HS-5 (cell line): Measurements from ENCODE around the gene STOML2.
A peak's percentile ranks its signal among the peaks of the same experiment; 100 is the strongest.

Experiments
- DNase-seq: peaks from one replicate; pipeline ENCODE4 v3.0.0-alpha.2; 2012; ENCODE audit warnings: low read depth

The STOML2 gene

DNA sequence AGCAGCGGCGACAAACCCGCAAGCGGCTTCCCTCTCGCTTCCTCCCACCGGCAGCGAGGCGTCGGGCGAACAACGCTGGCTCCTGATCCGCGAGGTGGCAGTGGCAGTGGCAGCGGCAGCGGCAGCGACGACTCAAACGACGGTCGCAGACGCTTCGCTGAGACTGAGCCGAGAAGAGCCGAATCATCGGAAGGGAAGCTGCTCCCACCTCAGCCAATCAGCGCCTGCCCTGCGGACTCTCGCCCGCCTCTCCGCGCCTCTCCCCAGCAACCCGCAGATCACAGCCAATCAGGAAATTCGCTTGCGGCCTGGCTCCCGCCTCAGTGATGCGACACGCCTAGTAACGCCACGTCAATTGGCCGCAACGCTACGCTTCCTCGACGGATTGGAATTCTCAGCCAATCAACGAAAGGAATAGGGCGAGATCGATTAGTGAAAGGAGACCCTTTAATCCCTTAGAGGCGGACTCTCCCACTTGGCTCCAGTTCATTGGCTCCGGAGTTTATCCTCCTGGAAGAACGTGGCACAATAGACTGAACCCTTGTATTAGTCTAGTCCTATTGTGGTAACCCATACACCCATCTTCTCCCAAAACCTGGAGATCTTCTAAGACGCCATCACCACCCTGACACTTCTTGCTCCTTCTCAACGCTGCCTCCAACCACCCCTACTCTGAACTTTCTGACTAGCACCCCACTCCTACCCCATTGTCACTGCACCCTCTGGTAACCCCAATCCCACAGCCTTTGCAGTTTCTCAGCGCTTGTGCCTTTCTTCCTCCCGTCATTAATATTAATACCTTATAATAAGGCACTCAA lies 30.3 kb downstream of the STOML2 start, which contains the start of gene VCP:
Gene VCP (minus strand): TSS at position 165 of the 818 bp plus-strand sequence. CDS start 272 bp downstream, outside the sequence.
- peak; percentile 98 for DNase-seq

DNA sequence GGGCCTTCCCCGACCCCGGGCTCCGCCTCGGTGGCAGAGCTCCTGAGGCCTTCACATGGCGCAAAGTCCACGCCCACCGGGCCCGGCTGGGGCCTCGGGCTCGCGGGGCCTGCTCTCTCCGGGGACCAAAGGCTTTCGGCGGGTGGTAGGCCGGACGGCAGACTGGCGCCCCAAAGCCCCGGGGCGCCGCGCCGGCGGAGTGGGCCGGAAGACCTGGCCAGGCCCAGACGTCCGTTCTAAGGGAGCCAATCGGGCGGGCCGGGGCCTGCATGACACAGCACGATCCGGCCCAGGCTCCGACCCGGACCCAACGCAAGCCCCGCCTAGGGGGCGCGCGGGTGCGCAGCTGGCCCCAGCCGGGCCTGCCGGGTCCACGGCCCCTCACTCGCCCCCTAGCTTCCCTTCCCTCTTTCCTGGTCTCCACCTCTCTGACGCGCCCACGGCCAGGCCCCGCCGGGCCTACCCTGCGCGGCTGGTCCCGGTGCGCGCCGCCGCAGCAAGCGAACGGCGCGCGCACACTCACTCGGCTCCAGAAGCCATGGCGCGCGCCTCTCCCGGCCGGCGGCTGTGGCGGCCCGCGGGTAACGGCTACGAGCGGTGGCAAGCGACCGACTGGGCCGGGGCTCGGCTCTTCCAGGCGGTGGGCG lies 31.0 kb downstream of the STOML2 start:
- peak; percentile 71 for DNase-seq

GRCh38 chr9:35070823-35071813 lies 31.8 kb downstream of the STOML2 start:
- no peak for DNase-seq

DNA sequence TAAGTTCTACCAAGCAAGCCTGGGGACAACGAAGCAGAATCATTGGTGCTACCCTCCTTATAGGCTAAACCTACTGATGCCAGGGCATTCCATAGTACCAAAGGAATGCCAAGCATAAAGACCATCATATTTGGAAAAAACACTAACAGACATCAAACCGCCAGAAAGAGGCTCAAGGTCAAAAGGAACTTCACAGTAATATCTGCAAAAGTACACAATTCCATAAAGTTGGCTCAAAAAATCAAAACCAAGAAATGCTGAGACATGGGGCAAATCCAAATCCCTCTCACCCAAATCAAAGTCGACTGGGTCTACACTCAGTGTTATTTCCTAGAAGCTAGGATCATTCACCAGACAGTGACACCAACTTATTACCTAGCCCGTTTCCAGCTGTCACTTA lies 33.9 kb downstream of the STOML2 start:
- no peak for DNase-seq

- no peak for DNase-seq
These were observed 35.9 kb downstream of the STOML2 start for GRCh38 chr9:35067056-35067455.

DNA sequence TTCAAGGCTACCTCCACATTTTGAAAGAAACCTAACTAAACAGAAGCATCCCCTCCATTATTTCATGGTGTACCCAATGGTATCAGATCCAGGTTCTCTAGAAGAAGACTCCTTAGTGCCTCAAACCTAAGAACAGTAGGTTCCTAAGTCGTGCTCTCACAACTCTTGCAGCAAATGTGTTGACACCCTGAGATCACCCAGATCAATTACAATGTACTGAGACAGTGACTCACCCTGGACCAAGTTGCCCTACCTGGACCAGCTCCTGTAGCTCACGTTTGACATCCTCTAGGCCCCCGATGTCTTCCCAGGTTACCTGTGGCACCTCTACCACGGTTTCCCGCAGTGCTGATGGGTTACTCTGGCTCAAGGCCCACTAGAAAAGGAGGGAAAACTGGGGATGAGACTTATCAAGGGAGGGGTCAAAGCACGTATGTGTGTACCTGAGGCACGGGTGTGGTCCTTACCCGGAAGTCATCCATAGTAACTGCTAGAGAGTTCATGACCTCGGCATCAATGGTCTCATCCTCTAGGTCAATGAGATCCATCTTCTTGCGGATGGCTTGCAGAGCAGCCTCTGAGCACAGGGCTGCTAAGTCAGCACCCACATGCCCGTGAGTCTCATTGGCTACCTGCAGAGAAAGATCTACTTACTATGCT lies 42.3 kb downstream of the STOML2 start:
- no peak for DNase-seq

GRCh38 chr9:35059438-35059837 lies 43.5 kb downstream of the STOML2 start:
- no peak for DNase-seq

DNA sequence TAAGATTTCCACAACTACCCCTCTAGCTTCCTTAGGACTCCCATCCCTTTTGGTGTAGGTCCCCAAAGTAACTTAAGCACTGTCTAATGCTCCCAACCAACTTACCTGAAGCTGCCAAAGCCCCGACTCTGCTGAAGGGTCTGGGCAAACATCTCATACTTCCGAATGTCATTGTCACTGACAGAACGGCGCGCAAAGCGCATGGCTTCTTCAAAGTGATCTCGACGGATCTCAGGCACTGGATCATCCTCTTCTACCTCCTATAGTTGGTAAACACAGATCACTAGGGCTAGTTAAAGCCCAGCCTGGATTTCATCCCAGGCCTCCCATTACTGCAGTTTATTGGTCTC lies 45.7 kb downstream of the STOML2 start:
- DNase-seq: no peak

DNA sequence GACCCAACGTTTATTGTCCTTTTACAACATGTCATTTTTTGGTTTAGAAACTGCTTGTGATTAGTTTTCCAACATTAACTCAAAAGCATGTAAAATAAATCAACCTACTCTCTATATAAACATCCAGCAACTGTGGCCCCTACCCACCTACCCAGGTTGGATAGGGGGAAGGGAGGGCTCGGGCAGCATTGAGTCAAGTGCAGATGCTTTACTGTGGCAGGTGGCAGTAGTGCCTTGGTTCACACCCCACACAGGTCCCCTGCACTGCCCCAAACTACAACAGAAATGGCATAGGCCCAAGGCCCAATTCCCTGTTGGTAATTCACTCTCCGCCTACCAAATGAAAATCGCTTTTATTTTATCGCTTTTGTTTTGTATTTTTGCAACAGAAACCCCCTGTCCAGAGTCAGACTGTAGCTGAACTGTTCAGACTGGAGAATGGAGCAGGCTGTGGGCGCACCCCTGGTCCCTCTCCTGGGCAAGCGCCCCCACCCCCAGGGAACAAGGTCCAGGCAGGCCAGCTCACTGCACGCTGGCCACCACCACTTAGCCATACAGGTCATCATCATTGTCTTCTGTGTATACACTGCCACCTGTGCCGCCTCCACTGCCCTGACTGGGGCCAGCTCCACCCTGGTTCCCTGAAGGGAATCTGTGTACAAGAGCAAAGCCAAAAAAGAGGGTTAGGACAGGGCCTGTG lies 46.2 kb downstream of the STOML2 start:
- DNase-seq: no peak

DNA sequence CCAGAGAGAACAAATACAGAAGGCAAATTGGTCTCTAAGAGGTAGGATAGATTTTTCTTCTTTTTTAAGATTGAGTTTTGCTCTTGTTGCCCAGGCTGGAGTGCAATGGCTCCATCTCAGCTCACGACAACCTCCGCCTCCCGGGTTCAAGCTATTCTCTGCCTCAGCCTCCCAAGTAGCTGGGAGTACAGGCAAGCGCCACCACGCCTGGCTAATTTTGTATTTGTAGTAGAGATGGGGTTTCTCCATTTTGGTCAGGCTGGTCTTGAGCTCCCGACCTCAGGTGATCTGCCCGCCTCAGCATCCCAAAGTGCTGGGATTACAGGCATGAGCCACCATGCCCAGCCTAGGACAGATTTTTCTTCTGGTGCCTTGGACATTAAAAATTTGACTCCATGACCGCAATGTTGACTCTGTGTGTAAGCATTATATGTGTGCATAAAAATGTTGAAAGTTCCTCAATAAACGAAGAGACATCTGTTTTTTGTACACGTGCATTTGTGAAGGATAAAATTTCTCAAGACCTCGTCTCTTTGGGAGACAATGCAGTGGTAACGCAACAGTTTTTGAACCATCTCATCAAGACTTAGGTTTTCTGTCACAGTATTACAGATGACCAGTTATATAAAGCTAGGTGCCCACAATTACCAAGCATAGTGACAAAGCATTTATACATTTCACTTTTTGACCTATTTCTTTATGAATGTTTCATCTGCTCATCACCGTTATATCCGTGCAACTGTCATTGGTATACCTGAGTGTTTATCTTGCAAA lies 47.9 kb downstream of the STOML2 start:
- no peak for DNase-seq

GRCh38 chr9:35054185-35054835 lies 48.6 kb downstream of the STOML2 start:
- no peak for DNase-seq

- DNase-seq: no peak
These were observed 51.6 kb downstream of the STOML2 start for GRCh38 chr9:35051069-35051967.
